HL-60 (cell line): ENCODE data around the gene TRAIP.

Source experiments
- REST ChIP-seq: IDR thresholded peaks from 2 replicates; pipeline ENCODE4 v1.6.1; 2012; ENCODE audit warnings: low read depth; ENCODE audit not compliant: insufficient replicate concordance
- TF ChIP-seq, protein P1 (sequence below): IDR thresholded peaks from one replicate; pipeline ENCODE4 v1.5.1; 2011; ENCODE audit warnings: low read length, control low read depth, inconsistent platforms; ENCODE audit not compliant: insufficient read depth

- TF ChIP-seq, protein P1, sequence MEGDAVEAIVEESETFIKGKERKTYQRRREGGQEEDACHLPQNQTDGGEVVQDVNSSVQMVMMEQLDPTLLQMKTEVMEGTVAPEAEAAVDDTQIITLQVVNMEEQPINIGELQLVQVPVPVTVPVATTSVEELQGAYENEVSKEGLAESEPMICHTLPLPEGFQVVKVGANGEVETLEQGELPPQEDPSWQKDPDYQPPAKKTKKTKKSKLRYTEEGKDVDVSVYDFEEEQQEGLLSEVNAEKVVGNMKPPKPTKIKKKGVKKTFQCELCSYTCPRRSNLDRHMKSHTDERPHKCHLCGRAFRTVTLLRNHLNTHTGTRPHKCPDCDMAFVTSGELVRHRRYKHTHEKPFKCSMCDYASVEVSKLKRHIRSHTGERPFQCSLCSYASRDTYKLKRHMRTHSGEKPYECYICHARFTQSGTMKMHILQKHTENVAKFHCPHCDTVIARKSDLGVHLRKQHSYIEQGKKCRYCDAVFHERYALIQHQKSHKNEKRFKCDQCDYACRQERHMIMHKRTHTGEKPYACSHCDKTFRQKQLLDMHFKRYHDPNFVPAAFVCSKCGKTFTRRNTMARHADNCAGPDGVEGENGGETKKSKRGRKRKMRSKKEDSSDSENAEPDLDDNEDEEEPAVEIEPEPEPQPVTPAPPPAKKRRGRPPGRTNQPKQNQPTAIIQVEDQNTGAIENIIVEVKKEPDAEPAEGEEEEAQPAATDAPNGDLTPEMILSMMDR: no peak
- no peak for TF ChIP-seq REST
Observed at GRCh38 chr3:49799105-49799504, 57.3 kb downstream of the TRAIP start.
